SK-N-SH (cell line): ENCODE measurements around the gene TECPR2.

Experiments used
- CTCF ChIP-seq: fragments of 200-600 bp; sonication (generic); IDR thresholded peaks from 2 replicates; pipeline ENCODE4 v1.6.1; 2017; ENCODE audit warnings: antibody characterized with exemption, mild to moderate bottlenecking, moderate library complexity
- EZH2phosphoT487 ChIP-seq: fragments of 200-600 bp; sonication (generic); IDR thresholded peaks from 2 replicates; pipeline ENCODE4 v1.6.1; 2017; ENCODE audit warnings: low read depth, mixed run types, mild to moderate bottlenecking, antibody characterized with exemption, moderate library complexity, borderline replicate concordance
- IRF3 ChIP-seq: fragments of 150-350 bp; IDR thresholded peaks from 2 replicates; pipeline ENCODE4 v1.6.1; 2016; ENCODE audit warnings: mild to moderate bottlenecking, low read depth, low read length
- TAF1 ChIP-seq: IDR thresholded peaks from 2 replicates; pipeline ENCODE4 v1.6.1; 2012; ENCODE audit warnings: low read depth, mild to moderate bottlenecking, low read length, moderate library complexity, borderline replicate concordance
- YY1 ChIP-seq: IDR thresholded peaks from 2 replicates; pipeline ENCODE4 v1.4.0; 2012; ENCODE audit warnings: low read depth, mild to moderate bottlenecking

GRCh38 chr14:102540315-102541028 is 177.7 kb downstream of the TECPR2 start:
- TF ChIP-seq IRF3 (no peak), EZH2phosphoT487 (no peak), CTCF (no peak), TAF1 (no peak), YY1 (no peak)
